Measurements from ENCODE around the gene C1QTNF12.

C1QTNF12 gene

DNA sequence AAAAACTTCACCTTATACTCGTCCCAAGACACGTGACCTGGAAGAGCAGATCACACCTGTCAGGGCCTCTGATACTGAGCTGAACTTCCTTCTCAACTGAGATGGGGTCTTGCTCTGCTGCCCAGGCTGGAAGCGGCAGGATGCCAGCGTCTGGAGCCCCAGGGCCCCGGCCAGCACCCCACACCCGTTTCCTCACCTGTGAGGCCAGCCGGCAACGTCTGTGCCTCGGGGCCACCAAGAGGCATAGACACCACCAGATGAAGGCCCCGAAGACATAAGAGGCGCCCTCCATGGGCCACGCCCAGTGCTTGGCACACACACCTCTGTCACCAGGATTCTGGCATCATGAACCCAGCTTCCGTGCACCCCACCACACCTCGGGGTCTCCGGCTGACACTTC lies 23.2 kb downstream of the C1QTNF12 start:
- Histone ChIP-seq H3K27ac (replicated peaks) (no peak overlapping the region), H3K27me3 (ENCODE audit: insufficient read depth, poor library complexity, severe bottlenecking) (no peaks in the 10 kb centered on the region), H3K4me3 (replicated peaks; ENCODE audit: insufficient read depth, low read length) (no peak overlapping the region)
- DNase-seq (ENCODE audit: low read depth in 1 of 2, low spot score in 1 of 2) = no peak
- no peak for TF ChIP-seq POLR2AphosphoS5 (IDR thresholded peaks at IDR 0.05; ENCODE audit: low read depth)
- TF ChIP-seq, protein P1, sequence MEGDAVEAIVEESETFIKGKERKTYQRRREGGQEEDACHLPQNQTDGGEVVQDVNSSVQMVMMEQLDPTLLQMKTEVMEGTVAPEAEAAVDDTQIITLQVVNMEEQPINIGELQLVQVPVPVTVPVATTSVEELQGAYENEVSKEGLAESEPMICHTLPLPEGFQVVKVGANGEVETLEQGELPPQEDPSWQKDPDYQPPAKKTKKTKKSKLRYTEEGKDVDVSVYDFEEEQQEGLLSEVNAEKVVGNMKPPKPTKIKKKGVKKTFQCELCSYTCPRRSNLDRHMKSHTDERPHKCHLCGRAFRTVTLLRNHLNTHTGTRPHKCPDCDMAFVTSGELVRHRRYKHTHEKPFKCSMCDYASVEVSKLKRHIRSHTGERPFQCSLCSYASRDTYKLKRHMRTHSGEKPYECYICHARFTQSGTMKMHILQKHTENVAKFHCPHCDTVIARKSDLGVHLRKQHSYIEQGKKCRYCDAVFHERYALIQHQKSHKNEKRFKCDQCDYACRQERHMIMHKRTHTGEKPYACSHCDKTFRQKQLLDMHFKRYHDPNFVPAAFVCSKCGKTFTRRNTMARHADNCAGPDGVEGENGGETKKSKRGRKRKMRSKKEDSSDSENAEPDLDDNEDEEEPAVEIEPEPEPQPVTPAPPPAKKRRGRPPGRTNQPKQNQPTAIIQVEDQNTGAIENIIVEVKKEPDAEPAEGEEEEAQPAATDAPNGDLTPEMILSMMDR (IDR thresholded peaks at IDR 0.05; ENCODE audit: insufficient read depth, low read length) = no peak
- no peak for TF ChIP-seq GABPA (IDR thresholded peaks at IDR 0.05; ENCODE audit: low read depth)
- no peak for TF ChIP-seq SPI1 (IDR thresholded peaks at IDR 0.05; ENCODE audit: borderline replicate concordance, low read depth)
- TF ChIP-seq, protein P2, sequence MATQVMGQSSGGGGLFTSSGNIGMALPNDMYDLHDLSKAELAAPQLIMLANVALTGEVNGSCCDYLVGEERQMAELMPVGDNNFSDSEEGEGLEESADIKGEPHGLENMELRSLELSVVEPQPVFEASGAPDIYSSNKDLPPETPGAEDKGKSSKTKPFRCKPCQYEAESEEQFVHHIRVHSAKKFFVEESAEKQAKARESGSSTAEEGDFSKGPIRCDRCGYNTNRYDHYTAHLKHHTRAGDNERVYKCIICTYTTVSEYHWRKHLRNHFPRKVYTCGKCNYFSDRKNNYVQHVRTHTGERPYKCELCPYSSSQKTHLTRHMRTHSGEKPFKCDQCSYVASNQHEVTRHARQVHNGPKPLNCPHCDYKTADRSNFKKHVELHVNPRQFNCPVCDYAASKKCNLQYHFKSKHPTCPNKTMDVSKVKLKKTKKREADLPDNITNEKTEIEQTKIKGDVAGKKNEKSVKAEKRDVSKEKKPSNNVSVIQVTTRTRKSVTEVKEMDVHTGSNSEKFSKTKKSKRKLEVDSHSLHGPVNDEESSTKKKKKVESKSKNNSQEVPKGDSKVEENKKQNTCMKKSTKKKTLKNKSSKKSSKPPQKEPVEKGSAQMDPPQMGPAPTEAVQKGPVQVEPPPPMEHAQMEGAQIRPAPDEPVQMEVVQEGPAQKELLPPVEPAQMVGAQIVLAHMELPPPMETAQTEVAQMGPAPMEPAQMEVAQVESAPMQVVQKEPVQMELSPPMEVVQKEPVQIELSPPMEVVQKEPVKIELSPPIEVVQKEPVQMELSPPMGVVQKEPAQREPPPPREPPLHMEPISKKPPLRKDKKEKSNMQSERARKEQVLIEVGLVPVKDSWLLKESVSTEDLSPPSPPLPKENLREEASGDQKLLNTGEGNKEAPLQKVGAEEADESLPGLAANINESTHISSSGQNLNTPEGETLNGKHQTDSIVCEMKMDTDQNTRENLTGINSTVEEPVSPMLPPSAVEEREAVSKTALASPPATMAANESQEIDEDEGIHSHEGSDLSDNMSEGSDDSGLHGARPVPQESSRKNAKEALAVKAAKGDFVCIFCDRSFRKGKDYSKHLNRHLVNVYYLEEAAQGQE (IDR thresholded peaks at IDR 0.05; ENCODE audit: insufficient replicate concordance, low read depth) = no peak

DNA sequence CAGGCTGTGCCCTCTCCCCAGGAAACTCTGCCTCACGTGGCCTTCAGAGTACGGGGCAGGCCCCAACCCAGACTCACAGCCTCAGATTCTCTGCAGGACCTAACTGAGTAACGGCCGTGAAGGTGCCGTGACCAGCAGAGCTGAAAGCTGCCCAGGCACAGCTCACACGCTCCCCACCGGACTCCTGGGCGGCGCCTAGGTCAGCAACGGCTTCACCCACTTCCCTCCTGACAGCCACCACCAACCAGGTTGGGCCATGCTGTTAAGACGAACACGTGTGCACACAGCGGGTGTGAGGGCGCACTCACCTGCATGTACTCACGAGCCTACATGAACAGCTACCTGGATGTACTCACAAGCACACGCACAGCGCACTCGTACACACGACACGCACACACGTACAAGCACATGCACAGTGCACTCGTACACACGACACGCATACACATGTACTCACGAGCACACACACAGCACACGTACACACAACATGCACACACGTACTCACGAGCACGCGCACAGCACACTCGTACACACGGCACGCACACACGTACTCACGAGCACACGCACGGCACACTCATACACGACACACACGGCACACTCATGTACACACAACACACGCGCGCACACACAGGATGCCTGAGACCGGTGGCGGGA lies 23.8 kb downstream of the C1QTNF12 start:
- TF ChIP-seq SPI1 (IDR thresholded peaks at IDR 0.05; ENCODE audit: borderline replicate concordance, low read depth) = no peak
- TF ChIP-seq, protein P1 (IDR thresholded peaks at IDR 0.05; ENCODE audit: insufficient read depth, low read length) = no peak
- no peak for TF ChIP-seq POLR2AphosphoS5 (IDR thresholded peaks at IDR 0.05; ENCODE audit: low read depth)
- no peak for TF ChIP-seq GABPA (IDR thresholded peaks at IDR 0.05; ENCODE audit: low read depth)
- TF ChIP-seq, protein P2 (IDR thresholded peaks at IDR 0.05; ENCODE audit: insufficient replicate concordance, low read depth) = no peak
- no peak overlapping the region for H3K4me3 ChIP-seq (replicated peaks; ENCODE audit: insufficient read depth, low read length)
- DNase-seq (ENCODE audit: low read depth in 1 of 2, low spot score in 1 of 2) = no peak
- H3K27ac ChIP-seq (replicated peaks) = no peak overlapping the region
- H3K27me3 ChIP-seq (ENCODE audit: insufficient read depth, poor library complexity, severe bottlenecking) = no peaks in the 10 kb centered on the region

DNA sequence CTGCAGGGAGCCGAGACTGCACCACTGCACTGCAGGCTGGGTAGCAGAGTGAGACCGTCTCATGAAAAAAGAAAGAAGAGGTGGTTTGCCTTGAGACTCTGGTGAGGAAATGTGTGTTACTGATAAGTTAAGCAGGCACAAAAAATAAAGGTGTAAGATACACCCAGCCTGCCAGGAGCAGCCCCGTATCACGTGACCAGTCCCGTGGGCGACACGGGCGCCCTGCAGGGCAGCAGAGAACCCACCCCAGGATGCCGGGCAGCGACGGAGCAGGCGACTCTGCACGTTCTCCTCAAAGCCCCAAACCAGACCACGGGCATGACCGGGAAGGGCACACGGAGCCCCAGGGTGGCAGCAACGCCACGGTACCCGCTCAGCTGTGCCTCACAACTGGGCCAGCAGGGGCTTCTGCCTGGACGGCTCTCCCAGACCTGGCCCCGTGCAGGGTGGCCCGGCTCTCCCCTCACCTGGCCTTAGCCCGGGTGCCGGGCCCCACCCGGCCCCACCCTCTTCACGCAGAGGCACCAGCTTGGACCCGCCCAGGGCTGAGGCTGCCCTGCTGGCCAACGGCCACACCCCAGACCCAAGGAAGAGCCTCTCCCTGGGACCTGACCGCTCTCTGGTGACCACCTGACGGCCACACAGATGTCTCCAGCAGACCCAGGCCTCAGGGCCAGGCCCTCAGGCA lies 24.5 kb downstream of the C1QTNF12 start:
- no peak overlapping the region for H3K27ac ChIP-seq (replicated peaks)
- H3K4me3 ChIP-seq (replicated peaks; ENCODE audit: insufficient read depth, low read length) = no peak overlapping the region
- no peaks in the 10 kb centered on the region for H3K27me3 ChIP-seq (ENCODE audit: insufficient read depth, poor library complexity, severe bottlenecking)
- TF ChIP-seq, protein P1 (IDR thresholded peaks at IDR 0.05; ENCODE audit: insufficient read depth, low read length) = no peak
- TF ChIP-seq GABPA (IDR thresholded peaks at IDR 0.05; ENCODE audit: low read depth) (no peak), POLR2AphosphoS5 (IDR thresholded peaks at IDR 0.05; ENCODE audit: low read depth) (no peak)
- TF ChIP-seq, protein P2 (IDR thresholded peaks at IDR 0.05; ENCODE audit: insufficient replicate concordance, low read depth) = no peak
- no peak for DNase-seq (ENCODE audit: low read depth in 1 of 2, low spot score in 1 of 2)

Data from HL-60 (cell line).